ENCODE data around the gene CD9. TPM values are rescaled to one million over a fixed set of nuclear protein-coding genes. Genes with fewer than 3 reads are reported as not detected.

Gene CD9
- 958 and 1,785 TPM in 2 replicates for total RNA-seq

GRCh38 chr12:6200256-6201212, at the start of gene CD9:
CD9 (plus strand) TSS chr12:6200400; CDS start chr12:6200500, 100 bp downstream.

Other genes with a start within 250 kb of the CD9 start
- gene VWF, start 75.7 kb upstream of the CD9 start, total RNA-seq: 1,035 and 2,002 TPM in 2 replicates
- gene PLEKHG6, start 110.3 kb downstream of the CD9 start, total RNA-seq: not detected in 2 replicates
- 37.2 and 50.7 TPM in 2 replicates for gene TNFRSF1A, start 141.7 kb downstream of the CD9 start, total RNA-seq
- gene SCNN1A, start 175.2 kb downstream of the CD9 start, total RNA-seq: 0.43 TPM in 1 of 2 replicates, not detected in the other
- 25.5 and 28.2 TPM in 2 replicates for gene LTBR, start 183.8 kb downstream of the CD9 start, total RNA-seq
- not detected in 2 replicates for gene CD27, start 244.6 kb downstream of the CD9 start, total RNA-seq

Measured in dermis lymphatic vessel endothelial cell (primary cell).